GM04504 (cell line): ENCODE data around the gene GOLGA1.

Experiments used
- DNase-seq: peaks from one replicate; pipeline ENCODE4 v3.0.0-alpha.2; 2012; ENCODE audit warnings: low read depth

The GOLGA1 gene

GRCh38 chr9:124835026-124835557 lies 105.8 kb downstream of the GOLGA1 start:
- no peak for DNase-seq

GRCh38 chr9:124834591-124834990 lies 106.3 kb downstream of the GOLGA1 start:
- DNase-seq: no peak

GRCh38 chr9:124831642-124832364 lies 109.1 kb downstream of the GOLGA1 start:
- no peak for DNase-seq

- no peak for DNase-seq
Measured at GRCh38 chr9:124830593-124830992, 110.3 kb downstream of the GOLGA1 start.

GRCh38 chr9:124829334-124829669 lies 111.6 kb downstream of the GOLGA1 start:
- no peak for DNase-seq

- no peak for DNase-seq
Measured at GRCh38 chr9:124828489-124829333, 112.2 kb downstream of the GOLGA1 start.
